HCT116 (cell line): ENCODE measurements around the gene LCE2C. TPM values are rescaled to one million over a fixed set of nuclear protein-coding genes. Genes with fewer than 3 reads are reported as not detected.

Experiments used
- ATAC-seq: fragments of 200-7000 bp; cut with Tn5 transposase; 2 replicates; pipeline ENCODE4 v1.9.1; 2020; ENCODE audit warnings: mild to moderate bottlenecking, moderate library complexity
- BruUV-seq: library from RNA; stranded (reverse); fragments of 400-500 nt; replicated peaks from 2 replicates; lab custom pipeline; 2021; lab: Mats Ljungman, UMichigan
- CTCF ChIA-PET: fragments of 300-600 bp; sonication (Branson Sonifier 250); formaldehyde crosslinking; loops from one replicate; lab custom pipeline; 2021; ENCODE audit warnings: antibody characterized with exemption; lab: Charles Lee
- POLR2A ChIA-PET: fragments of 300-600, 350-600 bp; sonication (Branson Sonifier 250); formaldehyde crosslinking; loops from one replicate; lab custom pipeline; 2021; ENCODE audit warnings: antibody characterized with exemption; lab: Charles Lee
- RAD21 ChIA-PET, 2 experiments: fragments of 300-600 bp; sonication (Branson Sonifier 250); formaldehyde crosslinking; loops; one replicate each; lab custom pipeline; 2023; ENCODE audit warnings: low total read pairs in 2 of 2; ENCODE audit not compliant: uncharacterized antibody in 2 of 2, unreplicated experiment in 2 of 2, low non-redundant PET in 1 of 2; lab: Charles Lee
- DNase-seq: peaks from one replicate; pipeline ENCODE4 v3.0.0-alpha.2; 2010; ENCODE audit warnings: low read depth, low spot score
- H2AFZ ChIP-seq: fragments of 200-600 bp; shearing (Covaris generic), sonication (generic); 2 replicates; pipeline ENCODE4 v1.6.1; 2017; ENCODE audit warnings: low read depth, mixed run types, mixed read lengths, antibody characterized with exemption, low read length; ENCODE audit not compliant: poor library complexity, severe bottlenecking
- H3K27ac ChIP-seq: 2 replicates; pipeline ENCODE4 v1.5.1; 2012; ENCODE audit warnings: low read depth, low read length
- H3K27me3 ChIP-seq: fragments of 200-600 bp; sonication (generic); 2 replicates; pipeline ENCODE4 v1.6.1; 2016; ENCODE audit warnings: mixed run types, low read length, mixed read lengths; ENCODE audit not compliant: insufficient read depth
- H3K36me3 ChIP-seq, 2 experiments: fragments of 200-500 bp in 1 of 2; fragments of 200-600 bp in 1 of 2; sonication (Bioruptor generic) in 1 of 2; sonication (generic) in 1 of 2; 2 replicates each; pipeline versions ENCODE4 v1.5.1 to v1.6.1; 2014 to 2016; ENCODE audit warnings: low read length in 2 of 2, inconsistent platforms in 1 of 2, mixed read lengths in 1 of 2, mixed run types in 1 of 2; ENCODE audit not compliant: insufficient read depth in 2 of 2, control insufficient read depth in 1 of 2
- H3K4me1 ChIP-seq, 2 experiments: fragments of 200-600 bp in 1 of 2; sonication (generic) in 1 of 2; 2 replicates each; pipeline versions ENCODE4 v1.5.1 to v1.6.1; 2012 to 2017; ENCODE audit warnings: low read length in 2 of 2, inconsistent platforms in 1 of 2, mild to moderate bottlenecking in 1 of 2, mixed read lengths in 1 of 2, mixed run types in 1 of 2, moderate library complexity in 1 of 2; ENCODE audit not compliant: insufficient read depth in 2 of 2, control insufficient read depth in 1 of 2
- H3K4me2 ChIP-seq: fragments of 200-600 bp; sonication (generic); 2 replicates; pipeline ENCODE4 v1.6.1; 2017; ENCODE audit warnings: mixed run types, low read length, mixed read lengths
- H3K4me3 ChIP-seq, 2 experiments: fragments of 200-600 bp in 1 of 2; sonication (generic) in 1 of 2; replicated peaks in 1 of 2; 2 replicates each; pipeline ENCODE4 v1.5.1; 2011 to 2016; ENCODE audit warnings: low read length in 2 of 2, control low read depth in 1 of 2, low read depth in 1 of 2, mild to moderate bottlenecking in 1 of 2, mixed read lengths in 1 of 2, mixed run types in 1 of 2
- H3K79me2 ChIP-seq: fragments of 200-600 bp; sonication (generic); 2 replicates; pipeline ENCODE4 v1.6.1; 2017; ENCODE audit warnings: mild to moderate bottlenecking, mixed run types, low read length, moderate library complexity, mixed read lengths; ENCODE audit not compliant: insufficient read depth
- H3K9ac ChIP-seq: fragments of 200-600 bp; sonication (generic); 2 replicates; pipeline ENCODE4 v1.6.1; 2016; ENCODE audit warnings: low read length, mixed read lengths
- H3K9me2 ChIP-seq: fragments of 200-600 bp; sonication (generic), shearing (Covaris generic); 2 replicates; pipeline ENCODE4 v1.6.1; 2017; ENCODE audit warnings: mixed run types, mild to moderate bottlenecking, moderate library complexity; ENCODE audit not compliant: insufficient read depth
- H3K9me3 ChIP-seq, 2 experiments: fragments of 200-500 bp in 1 of 2; fragments of 200-600 bp in 1 of 2; sonication (Bioruptor generic) in 1 of 2; sonication (generic) in 1 of 2; 2 replicates each; pipeline ENCODE4 v1.6.1; 2014 to 2017; ENCODE audit warnings: low read length in 2 of 2, mixed read lengths in 2 of 2, inconsistent platforms in 1 of 2, low read depth in 1 of 2, mild to moderate bottlenecking in 1 of 2, mixed run types in 1 of 2, moderate library complexity in 1 of 2; ENCODE audit not compliant: control insufficient read depth in 1 of 2, insufficient read depth in 1 of 2
- H4K20me1 ChIP-seq: fragments of 200-600 bp; sonication (generic), shearing (Covaris generic); 2 replicates; pipeline ENCODE4 v1.6.1; 2017; ENCODE audit warnings: mixed run types, mild to moderate bottlenecking, moderate library complexity; ENCODE audit not compliant: insufficient read depth
- CEBPB ChIP-seq: IDR thresholded peaks from 2 replicates; pipeline ENCODE4 v1.6.1; 2012; ENCODE audit warnings: low read depth
- ELF1 ChIP-seq: IDR thresholded peaks from 2 replicates; pipeline ENCODE4 v1.6.1; 2012; ENCODE audit warnings: low read depth, borderline replicate concordance
- EZH2 ChIP-seq: fragments of 200-600 bp; sonication (generic); IDR thresholded peaks from 2 replicates; pipeline ENCODE4 v1.6.1; 2017; ENCODE audit warnings: antibody characterized with exemption, mixed run types
- EZH2phosphoT487 ChIP-seq: fragments of 200-600 bp; IDR thresholded peaks from 2 replicates; pipeline ENCODE4 v1.6.1; 2018; ENCODE audit warnings: antibody characterized with exemption, borderline replicate concordance
- FOSL1 ChIP-seq: IDR thresholded peaks from 2 replicates; pipeline ENCODE4 v1.6.1; 2012; ENCODE audit warnings: low read depth
- JUND ChIP-seq: IDR thresholded peaks from 2 replicates; pipeline ENCODE4 v1.6.1; 2012
- RAD21 ChIP-seq: IDR thresholded peaks from 2 replicates; pipeline ENCODE4 v1.6.1; 2012; ENCODE audit warnings: low read depth, mild to moderate bottlenecking
- SIN3A ChIP-seq: IDR thresholded peaks from 2 replicates; pipeline ENCODE4 v1.6.1; 2012; ENCODE audit warnings: low read depth
- SRF ChIP-seq: IDR thresholded peaks from 2 replicates; pipeline ENCODE4 v1.6.1; 2012; ENCODE audit warnings: low read depth
- TCF7L2 ChIP-seq: IDR thresholded peaks from 2 replicates; pipeline ENCODE4 v1.7.0; 2011; ENCODE audit warnings: borderline replicate concordance, inconsistent platforms; ENCODE audit not compliant: insufficient read depth, insufficient read length; ENCODE audit errors: extremely low read depth
- ZFX ChIP-seq: fragments of 450-650 bp; IDR thresholded peaks from 2 replicates; pipeline ENCODE4 v1.6.1; 2017
- intact Hi-C: fragments of 100-400 bp; cut with micrococcal nuclease; formaldehyde crosslinking; loops from 2 replicates; pipeline ENCODE4 v1.10.0; 2022
- total RNA-seq: library from RNA; stranded (reverse); gene quantifications from one replicate; pipeline ENCODE4 v1.2.1, GENCODE V29; 2021; ENCODE audit not compliant: unreplicated experiment
- TF ChIP-seq, protein P1 (sequence below): IDR thresholded peaks from 2 replicates; pipeline ENCODE4 v1.6.1; 2011; ENCODE audit warnings: mild to moderate bottlenecking, low read length, moderate library complexity; ENCODE audit not compliant: insufficient replicate concordance; ENCODE audit errors: extremely low read depth

LCE2C gene
- total RNA-seq, 1 experiment from 2014 or later: not detected

DNA sequence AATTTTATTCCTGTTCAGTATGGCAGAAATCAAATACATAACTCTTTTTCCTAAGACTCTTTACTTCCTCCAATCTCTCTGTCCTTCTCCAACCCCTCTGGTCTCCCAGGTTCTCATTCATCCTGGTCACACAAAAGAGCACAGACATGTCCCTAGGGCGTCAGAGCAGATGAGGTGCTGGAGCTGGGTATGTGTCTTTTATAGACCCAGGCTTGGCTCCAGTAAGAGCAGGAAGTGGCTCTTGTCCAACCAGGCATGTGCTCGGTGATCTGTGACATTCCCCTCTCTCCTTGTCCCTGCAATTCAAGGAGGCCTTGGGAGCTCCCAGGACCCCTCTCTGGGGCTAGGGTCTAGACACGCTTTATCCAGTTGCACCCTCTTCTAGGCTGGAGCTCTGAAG lies 29.9 kb upstream of the LCE2C start:
- Histone ChIP-seq H3K36me3 (no peaks in the 10 kb centered on the region), H2AFZ (no peak overlapping the region), H3K4me1 (no peaks in the 10 kb centered on the region), H3K4me3 (no peak overlapping the region), H4K20me1 (no peaks in the 10 kb centered on the region), H3K9me3 (no peaks in the 10 kb centered on the region), H3K79me2 (no peaks in the 10 kb centered on the region), H3K27ac (no peak overlapping the region), H3K9ac (no peak overlapping the region), H3K9me2 (no peaks in the 10 kb centered on the region), H3K27me3 (peaks cover 39% of the 10 kb centered on the region), H3K4me2 (no peak overlapping the region)
- CTCF ChIA-PET: interaction anchor here (0.8 kb wide), 1 partner anchor 9 kb away, joined by 3 read pairs; no protein-coding TSS in a partner anchor
- BruUV-seq: no TSS peak
- DNase-seq (no peak), ATAC-seq (no peak)
- RAD21 ChIA-PET: no interaction called here
- intact Hi-C loops: no loop called here
- TF ChIP-seq JUND (no peak), SRF (no peak), ZFX (no peak), FOSL1 (no peak), EZH2 (no peak), TCF7L2 (no peak), RAD21 (no peak), SIN3A (no peak), ELF1 (no peak), EZH2phosphoT487 (no peak), CEBPB (no peak)
- TF ChIP-seq, protein P1, sequence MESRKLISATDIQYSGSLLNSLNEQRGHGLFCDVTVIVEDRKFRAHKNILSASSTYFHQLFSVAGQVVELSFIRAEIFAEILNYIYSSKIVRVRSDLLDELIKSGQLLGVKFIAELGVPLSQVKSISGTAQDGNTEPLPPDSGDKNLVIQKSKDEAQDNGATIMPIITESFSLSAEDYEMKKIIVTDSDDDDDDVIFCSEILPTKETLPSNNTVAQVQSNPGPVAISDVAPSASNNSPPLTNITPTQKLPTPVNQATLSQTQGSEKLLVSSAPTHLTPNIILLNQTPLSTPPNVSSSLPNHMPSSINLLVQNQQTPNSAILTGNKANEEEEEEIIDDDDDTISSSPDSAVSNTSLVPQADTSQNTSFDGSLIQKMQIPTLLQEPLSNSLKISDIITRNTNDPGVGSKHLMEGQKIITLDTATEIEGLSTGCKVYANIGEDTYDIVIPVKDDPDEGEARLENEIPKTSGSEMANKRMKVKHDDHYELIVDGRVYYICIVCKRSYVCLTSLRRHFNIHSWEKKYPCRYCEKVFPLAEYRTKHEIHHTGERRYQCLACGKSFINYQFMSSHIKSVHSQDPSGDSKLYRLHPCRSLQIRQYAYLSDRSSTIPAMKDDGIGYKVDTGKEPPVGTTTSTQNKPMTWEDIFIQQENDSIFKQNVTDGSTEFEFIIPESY: no peak
- POLR2A ChIA-PET: no interaction called here
